GM18519 (cell line): Measurements from ENCODE around the gene CD48.
"Not testable (repeated sequence)": the region's sequence is repeated elsewhere in the genome, so short reads cannot be mapped to it uniquely, and the experiment has no call there.

Experiments
- ATAC-seq: cut with Tn5 transposase; IDR thresholded peaks from one replicate; pipeline ENCODE4 v1.9.1; 2021; ENCODE audit warnings: mild to moderate bottlenecking, moderate library complexity; ENCODE audit not compliant: unreplicated experiment, low FRiP score

CD48 gene

DNA sequence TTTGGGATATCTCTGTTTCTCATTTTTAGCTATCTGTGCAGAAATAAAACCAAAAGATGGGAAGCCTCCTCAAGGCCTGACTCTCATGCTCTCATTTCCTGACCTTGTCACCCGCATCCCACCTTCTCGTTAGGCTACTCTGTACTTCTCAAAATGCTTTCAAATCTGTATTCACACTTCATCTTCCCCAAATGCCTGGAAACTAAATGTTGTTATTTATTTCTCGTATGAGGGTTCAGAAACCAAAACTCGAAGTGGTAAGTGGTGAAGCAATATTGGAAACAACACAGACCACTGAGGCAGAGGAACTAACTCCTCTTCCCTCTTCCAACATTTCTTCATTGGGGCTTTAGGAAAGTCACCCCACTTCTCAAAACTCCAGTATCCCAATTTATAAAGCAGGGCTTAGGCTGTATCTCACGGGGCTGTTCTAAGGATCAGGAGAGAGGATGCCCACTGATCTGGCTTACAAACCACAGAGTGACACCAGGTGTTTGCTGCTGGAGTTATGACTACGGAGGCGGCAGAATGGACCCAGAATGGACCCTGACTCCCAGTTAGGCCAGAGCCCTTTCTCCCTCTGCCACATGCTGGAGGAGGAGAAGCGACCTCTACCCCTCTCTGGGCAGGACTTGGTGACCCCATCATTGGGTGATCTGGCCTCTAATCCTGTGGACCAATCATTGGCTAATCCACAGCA, 31.0 kb upstream of the CD48 start:
- no peak for ATAC-seq

DNA sequence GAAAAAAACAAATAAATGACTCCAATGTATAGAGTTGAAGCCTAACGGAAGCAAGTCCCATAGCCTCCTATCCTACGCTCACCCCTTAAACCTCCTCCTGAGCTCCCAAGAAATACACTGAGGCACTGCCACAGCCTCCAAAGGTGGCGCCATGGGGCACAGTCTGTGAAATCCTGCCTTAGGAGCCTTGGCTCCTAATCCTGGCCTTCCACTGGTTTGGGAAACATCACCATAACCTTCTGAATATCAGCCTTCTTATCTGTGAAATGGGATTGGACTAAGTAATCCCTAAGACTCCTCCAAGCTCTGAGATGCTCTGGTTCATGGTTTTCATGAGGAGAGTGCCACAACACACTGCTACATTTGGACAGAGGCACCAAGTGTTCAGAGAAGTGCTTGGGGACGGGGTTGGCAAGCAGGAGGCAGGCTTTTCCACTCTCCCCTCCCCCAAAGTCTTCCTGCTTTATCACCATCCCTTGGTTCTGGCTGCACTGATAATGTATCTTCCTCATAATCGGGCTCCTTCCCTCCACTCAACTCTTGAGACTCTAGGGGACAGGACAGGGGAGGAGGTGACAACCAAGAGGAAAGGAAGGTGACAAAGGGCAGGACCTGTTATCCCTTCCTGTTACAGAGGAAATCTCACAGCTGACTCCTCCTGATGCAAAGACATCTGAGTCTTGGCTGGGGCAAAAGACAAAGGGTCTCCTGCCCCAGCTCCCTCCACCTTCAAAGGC, 30.2 kb upstream of the CD48 start:
- no peak for ATAC-seq

DNA sequence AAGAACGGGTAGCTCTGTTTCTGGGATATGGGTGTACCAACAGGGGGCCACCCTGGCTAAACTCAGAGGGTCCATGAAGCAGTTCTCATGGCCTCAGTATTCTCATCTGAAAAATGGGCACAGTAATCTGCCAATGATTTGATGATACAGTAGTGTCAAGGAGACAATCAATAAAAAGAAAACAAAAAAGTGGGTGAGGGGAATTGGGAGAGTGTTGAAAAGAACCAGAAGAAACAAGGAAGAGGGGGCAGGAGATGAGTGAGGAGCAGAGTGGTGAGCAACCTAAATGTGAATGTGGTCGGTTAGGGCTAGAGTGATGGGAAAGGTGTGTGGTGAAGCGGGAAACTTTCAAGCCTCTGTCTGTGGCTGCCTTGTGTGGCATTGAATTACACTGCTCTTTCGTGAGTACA, 29.5 kb upstream of the CD48 start:
- ATAC-seq, result no peak

DNA sequence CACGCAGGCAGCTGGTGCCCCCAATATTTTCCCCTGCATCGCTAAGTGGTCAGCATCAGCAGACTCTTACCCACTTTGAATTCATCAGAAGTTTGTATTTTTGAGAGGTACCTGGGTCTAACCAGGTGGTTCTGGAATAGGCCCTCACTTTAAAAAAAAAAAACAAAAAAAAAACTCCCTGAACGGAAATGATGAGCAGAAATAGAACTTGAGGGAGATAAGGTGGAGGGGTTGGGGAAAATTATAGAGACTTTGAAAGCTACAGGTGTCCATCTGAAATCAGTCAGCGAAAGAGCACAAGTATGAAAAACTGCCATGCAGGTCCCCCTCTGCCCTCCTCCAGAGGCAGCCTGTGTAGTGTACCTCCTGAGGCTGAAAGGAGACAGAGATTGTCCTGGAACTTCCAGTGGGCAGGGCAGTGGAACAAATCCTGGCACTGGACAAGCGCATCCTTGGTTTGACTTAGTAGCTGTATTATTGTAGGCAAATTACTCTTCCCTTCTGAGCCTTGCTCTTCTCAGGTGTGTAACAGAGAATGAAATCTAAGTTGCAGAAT, 28.6 kb upstream of the CD48 start:
- ATAC-seq, result no peak

DNA sequence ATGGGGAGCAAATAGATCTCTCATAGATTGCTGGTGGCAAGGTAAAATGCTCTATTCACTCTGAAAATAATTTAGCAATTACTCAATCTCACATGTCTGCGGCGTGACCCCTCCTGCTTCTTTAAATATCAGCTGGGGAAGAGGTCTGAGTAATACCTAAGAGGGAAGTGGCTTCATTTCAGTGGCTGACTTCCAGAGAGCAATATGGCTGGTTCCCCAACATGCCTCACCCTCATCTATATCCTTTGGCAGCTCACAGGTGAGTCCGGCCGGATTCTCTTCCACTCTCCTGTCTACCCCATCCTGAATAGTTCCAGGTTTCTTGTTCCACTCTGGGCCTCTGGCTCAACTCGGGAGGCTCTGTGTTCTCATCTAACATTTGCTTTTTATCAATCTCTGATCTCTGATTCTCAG, 27.5 kb upstream of the CD48 start, which contains the start of gene SLAMF7:
Gene SLAMF7 (plus strand): TSS at position 150 of the 414 bp plus-strand sequence. CDS start 55 bp downstream, at position 205.
- ATAC-seq, result no peak

DNA sequence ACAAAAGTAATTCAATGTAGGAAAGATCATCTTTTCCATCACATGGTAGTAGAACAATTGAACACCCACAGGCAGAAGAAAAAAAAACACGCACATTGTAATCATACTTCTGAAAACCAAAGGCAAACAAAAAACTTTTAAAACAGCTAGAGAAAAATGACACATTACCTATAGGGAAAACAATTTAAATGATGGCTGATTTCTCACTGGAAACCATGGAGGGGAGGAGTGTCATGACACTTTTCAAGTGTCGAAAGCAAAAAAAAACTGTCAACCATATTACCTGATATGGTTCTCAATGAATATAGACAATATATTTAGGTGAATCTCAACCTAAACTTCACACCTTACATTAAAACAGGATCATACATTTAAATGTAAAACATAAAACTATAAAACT, 26.6 kb upstream of the CD48 start:
- no peak for ATAC-seq

DNA sequence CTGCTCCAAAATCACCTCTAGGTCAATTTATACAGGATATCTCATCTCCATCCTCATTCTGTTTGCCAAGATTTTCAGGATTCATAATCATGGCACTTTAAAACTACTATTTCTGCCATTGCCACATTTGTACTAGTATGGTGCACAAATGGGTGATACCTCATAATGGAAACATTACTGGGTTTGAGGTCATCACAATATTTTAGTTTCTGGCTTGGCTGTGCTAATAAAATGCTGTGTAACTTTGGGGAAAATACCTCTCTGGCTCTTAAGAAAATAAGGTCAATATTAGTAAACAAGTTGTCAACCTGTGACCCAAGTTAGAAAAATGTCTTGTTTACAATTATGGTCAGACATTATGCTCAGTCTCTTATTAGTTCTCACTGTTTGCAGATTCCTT, 22.7 kb upstream of the CD48 start:
- no peak for ATAC-seq

DNA sequence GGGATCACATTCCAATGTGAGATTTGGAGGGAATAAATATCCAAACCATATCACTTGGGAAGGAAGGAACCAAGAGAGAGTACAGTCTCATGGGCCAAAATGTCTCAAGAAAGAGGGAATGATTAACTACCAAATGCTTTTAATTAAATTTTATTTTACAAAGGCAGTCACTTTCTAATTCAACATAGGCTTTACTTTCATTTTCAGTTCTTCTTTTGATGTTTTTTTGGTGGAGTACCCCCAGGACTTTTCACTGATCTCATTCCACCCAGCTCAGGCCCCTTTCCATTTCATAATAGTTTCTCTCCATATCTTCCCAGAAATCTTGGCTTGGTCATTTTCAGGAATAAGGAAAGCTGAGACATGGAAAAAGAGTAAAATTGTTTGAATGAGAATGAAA, 22.3 kb upstream of the CD48 start:
- ATAC-seq, result no peak

DNA sequence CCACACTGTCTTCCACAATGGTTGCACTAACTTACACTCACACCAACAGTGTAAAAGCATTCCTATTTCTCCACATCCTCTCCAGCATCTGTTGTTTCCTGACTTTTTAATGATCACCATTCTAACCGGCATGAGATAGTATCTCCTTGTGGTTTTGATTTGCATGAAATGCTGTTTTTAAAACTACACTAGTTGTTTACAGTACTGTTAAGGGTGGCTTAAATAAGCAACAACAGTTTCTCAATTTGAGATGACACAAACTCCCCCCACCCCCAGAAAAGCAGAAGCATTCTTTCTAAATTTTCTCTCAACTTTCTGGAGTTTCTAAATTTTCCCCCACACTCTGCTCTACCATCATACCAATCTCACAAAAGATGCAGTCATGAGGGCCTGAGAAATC, 20.4 kb upstream of the CD48 start:
- ATAC-seq, result no peak

DNA sequence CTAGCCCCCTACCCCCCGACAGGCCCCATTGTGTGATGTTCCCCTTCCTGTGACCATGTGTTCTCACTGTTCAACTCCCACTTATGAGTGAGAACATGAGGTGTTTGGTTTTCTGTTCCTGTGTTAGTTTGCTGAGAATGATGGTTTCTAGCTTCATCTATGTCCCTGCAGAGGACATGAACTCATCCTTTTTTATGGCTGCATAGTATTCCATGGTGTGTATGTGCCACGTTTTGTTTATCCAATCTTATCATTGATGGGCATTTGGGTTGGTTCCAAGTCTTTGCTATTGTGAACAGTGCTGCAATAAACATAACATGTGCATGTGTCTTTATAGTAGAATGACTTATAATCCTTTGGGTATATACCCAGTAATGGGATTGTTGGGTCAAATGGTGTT, 19.9 kb upstream of the CD48 start:
- ATAC-seq, result not testable (repeated sequence)

DNA sequence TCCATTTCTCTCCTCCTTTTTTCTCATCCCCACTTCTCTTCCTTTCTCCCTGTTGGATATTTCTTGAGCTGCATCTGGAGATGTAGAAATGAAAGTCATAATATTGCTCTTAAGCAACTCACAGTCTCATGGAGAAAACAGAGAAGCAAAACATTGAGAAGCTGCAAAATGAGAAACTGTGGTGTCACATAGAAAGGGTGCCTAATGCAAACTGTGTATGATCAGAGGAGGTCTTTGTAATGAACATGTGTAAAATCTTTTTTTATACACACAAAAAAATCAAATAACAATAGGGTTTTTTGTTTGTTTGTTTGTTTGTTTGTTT, 15.7 kb upstream of the CD48 start:
- no peak for ATAC-seq

DNA sequence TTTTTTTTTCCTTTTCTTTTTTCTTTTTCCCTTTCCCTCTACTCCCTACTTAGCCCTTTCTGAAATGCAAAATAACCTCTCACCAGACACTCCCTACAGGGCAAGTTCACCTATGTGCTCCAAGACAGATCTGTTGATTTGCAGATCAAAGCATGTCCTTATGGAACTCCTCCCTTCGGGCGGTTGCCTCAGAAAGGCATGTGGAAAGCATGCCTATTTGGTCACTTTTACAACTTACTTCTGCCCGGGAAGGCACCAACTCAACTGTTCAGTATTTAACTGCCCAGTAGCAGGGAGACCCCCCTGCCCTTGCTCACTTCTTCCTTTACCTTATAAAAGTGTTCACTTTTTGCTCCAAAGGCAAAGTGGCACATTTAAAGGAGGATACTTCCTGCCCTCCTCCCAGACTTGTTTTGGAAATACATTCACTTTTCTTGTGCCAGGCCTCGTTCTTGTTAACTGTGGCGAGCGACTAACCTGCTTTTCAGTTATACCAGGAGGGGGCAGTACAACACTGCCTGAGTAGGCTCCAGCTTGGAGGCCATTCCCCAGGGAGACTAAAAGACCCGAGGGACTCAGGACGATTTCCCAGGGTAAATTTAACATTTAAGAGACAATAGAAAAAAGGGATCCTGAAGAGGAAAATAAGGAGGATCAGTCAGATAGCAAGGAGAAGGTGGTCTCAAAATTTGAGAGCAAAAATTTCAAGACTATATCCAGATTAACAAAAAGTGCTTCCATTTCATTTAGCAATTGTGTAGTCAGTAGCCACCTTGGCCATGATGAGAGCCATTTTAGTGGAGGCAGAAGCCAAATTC, 15.1 kb upstream of the CD48 start:
- ATAC-seq, result peak; percentile 51

DNA sequence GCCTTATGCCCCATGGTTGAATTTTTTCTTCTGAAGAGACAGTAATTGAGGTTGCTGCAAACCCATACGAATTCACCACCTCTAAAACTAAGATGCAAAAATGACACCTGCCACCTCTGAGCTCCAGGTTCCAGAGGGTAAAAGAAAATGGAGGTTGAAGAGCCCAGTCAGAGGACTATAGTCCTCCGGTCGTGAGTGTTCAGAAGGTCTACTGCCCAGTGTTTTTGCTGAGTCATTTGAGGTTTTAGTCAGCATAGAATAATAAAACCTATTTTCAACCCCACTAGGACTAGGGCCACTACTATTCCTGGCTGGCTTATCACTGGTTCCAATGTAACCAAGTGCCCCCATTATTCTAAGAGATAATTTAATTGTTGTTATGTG, 14.5 kb upstream of the CD48 start:
- ATAC-seq, result peak; percentile 20

DNA sequence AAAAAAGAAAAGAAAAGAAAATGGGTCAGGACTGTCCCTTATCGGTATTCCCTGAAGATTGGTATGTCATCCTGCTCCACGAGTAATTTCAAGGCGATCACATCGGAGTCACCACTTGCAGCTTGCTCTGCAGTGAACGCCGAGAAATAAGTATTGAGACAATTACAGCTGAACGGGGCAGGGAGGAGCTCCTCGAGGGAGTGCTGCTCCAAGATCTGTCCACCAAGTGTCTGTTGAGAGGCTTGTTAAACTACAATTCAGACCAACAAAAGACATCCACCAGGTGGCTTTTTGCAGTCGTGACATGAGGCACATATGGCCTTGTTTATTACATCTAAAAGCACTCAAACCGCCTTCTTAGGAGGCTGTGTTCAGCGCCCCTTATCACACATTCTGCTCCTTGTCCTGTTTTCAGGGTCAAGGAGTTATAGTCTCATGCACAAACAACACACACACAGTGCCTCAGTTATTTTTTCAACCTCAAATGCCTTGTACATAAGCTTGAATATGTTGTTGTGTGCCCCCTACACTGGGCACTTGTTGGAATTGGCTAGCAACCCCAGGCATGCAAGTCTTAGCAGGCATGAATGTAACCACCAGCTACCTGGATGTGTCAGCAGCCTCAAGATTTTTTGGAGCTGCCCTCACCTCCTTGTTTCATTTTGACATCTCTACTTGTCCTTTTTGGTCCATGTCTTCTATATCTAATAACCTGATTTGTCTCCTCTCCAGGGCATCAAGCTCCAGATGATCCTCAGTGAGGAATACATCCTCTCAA, 13.0 kb upstream of the CD48 start:
- ATAC-seq, result no peak

DNA sequence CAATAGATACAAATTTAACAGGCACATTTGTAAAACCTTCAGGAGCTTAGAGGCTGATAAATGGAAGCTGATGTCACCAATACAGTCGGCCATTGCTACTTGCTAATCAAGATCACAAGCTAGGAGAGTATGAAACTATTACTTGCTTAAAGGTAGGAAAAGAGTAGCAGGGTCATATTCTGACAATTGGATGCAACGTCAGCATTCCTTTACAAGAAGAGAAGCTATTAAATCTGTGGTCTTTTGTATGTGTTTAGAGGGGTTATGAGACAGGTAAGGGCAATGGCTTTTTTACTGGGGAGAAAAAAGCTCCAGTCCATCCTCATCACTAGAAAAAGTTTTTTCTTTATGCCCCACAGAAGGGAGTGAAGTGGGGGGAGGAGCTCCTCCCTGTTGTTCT, 11.7 kb upstream of the CD48 start:
- ATAC-seq, result no peak

DNA sequence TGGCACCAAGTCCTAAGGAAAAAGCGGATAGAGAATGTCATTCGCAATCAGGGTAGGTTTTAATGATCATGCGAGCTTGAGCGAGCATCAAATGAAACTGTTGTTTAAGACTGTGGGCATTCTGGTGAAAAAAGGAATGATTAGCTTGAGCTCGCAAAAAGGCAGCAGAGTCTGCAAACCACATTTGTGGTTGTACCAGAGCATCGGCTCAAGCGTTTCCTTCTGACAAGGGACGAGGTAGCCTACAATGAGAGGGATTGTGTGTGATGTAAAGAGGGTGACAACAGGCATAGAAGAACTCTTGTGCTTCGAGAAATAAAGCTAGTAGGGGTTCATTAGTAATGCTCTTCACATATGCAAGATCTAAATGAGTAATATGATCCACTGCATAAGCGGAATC, 11.1 kb upstream of the CD48 start:
- no peak for ATAC-seq

DNA sequence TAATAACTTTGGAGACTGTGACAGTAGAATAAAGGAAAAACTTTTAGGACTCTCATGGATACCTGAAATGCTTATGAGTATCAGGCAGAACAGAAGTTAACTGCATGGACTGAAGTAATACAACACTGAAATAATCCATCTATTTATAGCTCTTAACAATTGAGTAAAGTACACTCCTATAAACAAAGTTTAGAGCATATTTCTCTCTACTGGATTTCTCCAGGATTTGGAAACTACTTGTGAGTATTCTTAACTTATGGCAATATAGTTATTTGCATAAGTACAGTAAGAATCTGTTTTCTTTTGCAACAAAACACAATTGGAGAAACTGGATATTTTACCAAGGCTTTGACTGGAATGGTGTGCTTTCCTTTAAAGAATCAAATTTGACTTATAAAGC, 9.9 kb upstream of the CD48 start:
- no peak for ATAC-seq

DNA sequence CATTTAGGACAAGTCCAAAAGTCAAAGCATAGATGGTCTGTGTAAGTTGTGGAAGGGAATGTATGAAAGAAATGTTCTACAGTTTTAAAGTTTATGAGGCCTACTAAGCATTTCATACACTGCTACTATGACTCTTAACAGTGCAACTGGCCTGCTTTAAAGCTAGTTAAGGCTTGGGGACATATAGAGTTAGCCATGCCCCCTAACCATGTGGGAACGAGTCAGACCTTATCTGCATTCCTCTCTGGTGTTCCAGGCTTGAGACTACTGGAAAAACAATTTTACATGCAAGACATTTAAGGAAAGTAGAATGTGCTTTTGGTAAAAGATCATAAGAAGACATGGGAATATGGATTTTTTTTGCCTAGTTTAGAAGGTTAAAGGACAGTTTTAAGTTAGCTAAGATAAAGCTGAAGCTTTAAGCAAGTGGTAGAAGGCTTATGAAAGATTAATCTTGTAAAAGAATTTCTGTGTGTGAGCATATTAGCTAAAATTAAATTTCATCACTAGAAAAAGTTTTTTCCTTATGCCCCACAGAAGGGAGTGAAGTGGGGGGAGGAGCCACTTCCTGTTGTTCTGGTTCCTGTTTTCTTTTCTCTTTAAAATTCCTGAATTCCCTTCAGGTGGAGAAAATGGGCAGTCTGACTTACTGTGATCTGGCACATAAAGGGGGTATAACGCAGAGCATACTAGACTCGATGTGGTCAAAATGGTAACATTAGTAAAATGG, 8.9 kb upstream of the CD48 start:
- ATAC-seq, result no peak

DNA sequence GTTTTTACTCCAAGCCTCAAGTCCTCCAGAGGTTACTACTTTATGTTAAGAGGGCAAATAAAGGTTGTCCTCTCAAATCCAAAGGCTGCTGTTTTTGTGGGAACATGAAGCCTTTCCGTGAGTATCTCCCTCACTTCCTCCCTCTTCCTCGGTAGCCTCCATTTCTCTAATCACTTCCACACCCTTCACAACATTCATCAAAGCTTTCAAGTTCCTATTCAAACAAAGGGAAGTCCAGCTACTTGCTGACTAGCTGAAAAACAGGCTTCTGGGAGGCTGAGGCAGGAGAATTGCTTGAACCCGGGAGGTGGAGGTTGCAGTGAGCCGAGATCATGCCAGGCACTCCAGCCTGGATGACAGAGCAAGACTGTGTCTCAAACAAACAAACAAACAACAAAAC, 6.6 kb upstream of the CD48 start:
- no peak for ATAC-seq

DNA sequence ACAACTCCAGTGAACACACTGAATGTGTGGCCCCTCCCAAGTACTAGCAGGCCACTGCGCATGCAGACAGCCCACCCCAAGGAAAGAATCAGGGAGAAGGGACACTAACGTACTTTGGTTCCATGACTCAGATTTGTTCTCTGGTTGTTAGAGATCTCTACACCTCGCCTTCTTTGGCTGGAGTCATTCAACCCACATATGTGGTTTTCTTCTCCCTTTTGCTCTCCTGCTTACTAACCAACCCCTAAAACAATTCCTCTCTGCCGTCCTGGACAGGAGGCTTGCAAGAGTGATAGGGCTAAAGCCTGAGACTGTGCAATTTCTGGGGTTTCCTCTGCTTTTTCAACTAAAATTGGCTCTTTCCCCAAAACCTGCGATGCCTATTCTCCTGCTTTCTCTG, 5.7 kb upstream of the CD48 start:
- no peak for ATAC-seq
